Naive B cell (primary cell): ENCODE data around the gene SMURF2. TPM values are rescaled to one million over a fixed set of nuclear protein-coding genes. Genes with fewer than 3 reads are reported as not detected.
A peak's percentile ranks its signal among the peaks of the same experiment; 100 is the strongest.
"Not testable (repeated sequence)": the region's sequence is repeated elsewhere in the genome, so short reads cannot be mapped to it uniquely, and the experiment has no call there.

Experiments used
- ATAC-seq, 2 donors: fragments of 150-1000 bp; cut with Tn5 transposase; 2 replicates each; pipeline ENCODE4 v1.10.0; 2021; ENCODE audit warnings: low read depth in 2 of 2, mild to moderate bottlenecking in 2 of 2, moderate library complexity in 2 of 2
- DNase-seq: peaks from one replicate; pipeline ENCODE4 v3.0.0; 2022
- H3K27ac Mint-ChIP-seq, 6 donors: one replicate each; pipeline ENCODE4 v1.8.0; 2020 to 2022; ENCODE audit warnings: mild to moderate bottlenecking in 6 of 6, mixed read lengths in 6 of 6, moderate library complexity in 5 of 6, inconsistent platforms in 2 of 6
- H3K27me3 Mint-ChIP-seq, 3 donors: one replicate each; pipeline ENCODE4 v1.8.0; 2021 to 2022; ENCODE audit warnings: mixed read lengths in 3 of 3, mild to moderate bottlenecking in 1 of 3
- H3K36me3 Mint-ChIP-seq, 2 donors: one replicate each; pipeline ENCODE4 v1.8.0; 2020 to 2022; ENCODE audit warnings: mixed read lengths in 2 of 2, inconsistent platforms in 1 of 2, mild to moderate bottlenecking in 1 of 2
- H3K4me1 Mint-ChIP-seq, 3 donors: one replicate each; pipeline ENCODE4 v1.8.0; 2020 to 2022; ENCODE audit warnings: mixed read lengths in 3 of 3, inconsistent platforms in 1 of 3, mild to moderate bottlenecking in 1 of 3, moderate library complexity in 1 of 3
- H3K4me3 Mint-ChIP-seq, 8 donors: one replicate each; pipeline ENCODE4 v1.8.0; 2020 to 2022; ENCODE audit warnings: mild to moderate bottlenecking in 8 of 8, mixed read lengths in 8 of 8, moderate library complexity in 8 of 8, inconsistent platforms in 2 of 8
- H3K9me3 Mint-ChIP-seq, 7 donors: one replicate each; pipeline ENCODE4 v1.8.0; 2020 to 2022; ENCODE audit warnings: mixed read lengths in 7 of 7, mild to moderate bottlenecking in 5 of 7, inconsistent platforms in 2 of 7, moderate library complexity in 1 of 7
- polyA plus RNA-seq, 6 donors: library from polyadenylated mRNA; unstranded; fragments of 300-500 nt; fragmentation: Illumina TruSeq; gene quantifications; one replicate each; pipeline ENCODE4 v1.2.3, GENCODE V29; 2021; ENCODE audit warnings: low read depth in 6 of 6

The SMURF2 gene
- polyA plus RNA-seq, 6 donors from 2014 or later, result 6.9 to 12.8 (median 10.3) TPM

GRCh38 chr17:64685705-64686104 lies 23.6 kb upstream of the SMURF2 start:
- H3K9me3 Mint-ChIP-seq, result no peaks in the 10 kb centered on the region
- H3K4me1 Mint-ChIP-seq, result no peaks in the 10 kb centered on the region
- H3K27ac Mint-ChIP-seq, result no peak overlapping the region
- H3K27me3 Mint-ChIP-seq, result no peaks in the 10 kb centered on the region
- H3K36me3 Mint-ChIP-seq, result no peaks in the 10 kb centered on the region
- DNase-seq (no peak), ATAC-seq (no peak)
- no peak overlapping the region for H3K4me3 Mint-ChIP-seq

- no peak for DNase-seq
- H3K27ac Mint-ChIP-seq, result no peak overlapping the region
- H3K27me3 Mint-ChIP-seq, result no peaks in the 10 kb centered on the region
- ATAC-seq, result no peak
- H3K9me3 Mint-ChIP-seq, result no peaks in the 10 kb centered on the region
- no peaks in the 10 kb centered on the region for H3K4me1 Mint-ChIP-seq
- H3K36me3 Mint-ChIP-seq, result no peaks in the 10 kb centered on the region
- no peak overlapping the region for H3K4me3 Mint-ChIP-seq
Observed at GRCh38 chr17:64683796-64684195, 21.7 kb upstream of the SMURF2 start.

GRCh38 chr17:64682261-64683181 lies 20.4 kb upstream of the SMURF2 start:
- H3K27me3 Mint-ChIP-seq, result no peaks in the 10 kb centered on the region
- H3K36me3 Mint-ChIP-seq, result no peaks in the 10 kb centered on the region
- ATAC-seq, result no peak
- no peaks in the 10 kb centered on the region for H3K9me3 Mint-ChIP-seq
- no peak for DNase-seq
- H3K27ac Mint-ChIP-seq, result no peak overlapping the region
- H3K4me3 Mint-ChIP-seq, result no peak overlapping the region
- no peaks in the 10 kb centered on the region for H3K4me1 Mint-ChIP-seq

- no peaks in the 10 kb centered on the region for H3K36me3 Mint-ChIP-seq
- no peaks in the 10 kb centered on the region for H3K4me1 Mint-ChIP-seq
- H3K27me3 Mint-ChIP-seq, result no peaks in the 10 kb centered on the region
- ATAC-seq (no peak), DNase-seq (no peak)
- H3K9me3 Mint-ChIP-seq, result no peaks in the 10 kb centered on the region
- no peak overlapping the region for H3K27ac Mint-ChIP-seq
- no peak overlapping the region for H3K4me3 Mint-ChIP-seq
Observed at GRCh38 chr17:64679710-64680216, 17.7 kb upstream of the SMURF2 start.

- H3K36me3 Mint-ChIP-seq, result no peaks in the 10 kb centered on the region
- H3K4me3 Mint-ChIP-seq, result peak overlapping the region in 1 of 8 donors; percentile 35
- no peak overlapping the region for H3K27ac Mint-ChIP-seq
- H3K9me3 Mint-ChIP-seq, result no peaks in the 10 kb centered on the region
- ATAC-seq (no peak), DNase-seq (no peak)
- H3K27me3 Mint-ChIP-seq, result no peaks in the 10 kb centered on the region
- no peaks in the 10 kb centered on the region for H3K4me1 Mint-ChIP-seq
Observed at GRCh38 chr17:64676763-64677162, 14.7 kb upstream of the SMURF2 start.

- H3K27me3 Mint-ChIP-seq, H3K36me3 Mint-ChIP-seq, DNase-seq, H3K27ac Mint-ChIP-seq, H3K4me1 Mint-ChIP-seq, H3K4me3 Mint-ChIP-seq, H3K9me3 Mint-ChIP-seq, ATAC-seq: not testable (repeated sequence)
Observed at GRCh38 chr17:64670843-64671590, 8.9 kb upstream of the SMURF2 start.

GRCh38 chr17:64667807-64668721 lies 6.0 kb upstream of the SMURF2 start:
- H3K36me3 Mint-ChIP-seq, DNase-seq, ATAC-seq, H3K4me1 Mint-ChIP-seq, H3K4me3 Mint-ChIP-seq, H3K27me3 Mint-ChIP-seq, H3K9me3 Mint-ChIP-seq: not testable (repeated sequence)
- H3K27ac Mint-ChIP-seq, result peak overlapping the region in 1 of 6 donors; percentile 80

- not testable (repeated sequence) for H3K36me3 Mint-ChIP-seq, DNase-seq, H3K27me3 Mint-ChIP-seq, H3K9me3 Mint-ChIP-seq, H3K27ac Mint-ChIP-seq, ATAC-seq
- Mint-ChIP-seq H3K4me1 (peaks cover 20 to 26% (median 21%) of the 10 kb centered on the region in 3 donors), H3K4me3 (peak overlapping the region in 1 of 8 donors; percentile 99)
Observed at GRCh38 chr17:64664299-64664981, 2.3 kb upstream of the SMURF2 start.

GRCh38 chr17:64663836-64664235 lies 1.7 kb upstream of the SMURF2 start:
- not testable (repeated sequence) for H3K27me3 Mint-ChIP-seq, H3K9me3 Mint-ChIP-seq, H3K36me3 Mint-ChIP-seq, DNase-seq, ATAC-seq
- H3K4me3 Mint-ChIP-seq, result peak overlapping the region in 1 of 8 donors; percentile 99
- H3K4me1 Mint-ChIP-seq, result peaks cover 23 to 30% (median 25%) of the 10 kb centered on the region in 3 donors
- peak overlapping the region in 1 of 6 donors; percentile 67 for H3K27ac Mint-ChIP-seq

- Mint-ChIP-seq H3K4me3 (peak overlapping the region; percentile 83 to 99 (median 90)), H3K9me3 (no peaks in the 10 kb centered on the region), H3K27ac (peak overlapping the region; percentile 16 to 96 (median 76)), H3K36me3 (no peaks in the 10 kb centered on the region), H3K27me3 (no peaks in the 10 kb centered on the region), H3K4me1 (peaks cover 25 to 35% (median 26%) of the 10 kb centered on the region in 3 donors)
- DNase-seq (no peak), ATAC-seq (no peak)
Observed at GRCh38 chr17:64662774-64663367, 764 bp upstream of the SMURF2 start.

- no peaks in the 10 kb centered on the region for H3K36me3 Mint-ChIP-seq
- H3K4me1 Mint-ChIP-seq, result peaks cover 32 to 47% (median 34%) of the 10 kb centered on the region in 3 donors
- no peaks in the 10 kb centered on the region for H3K9me3 Mint-ChIP-seq
- DNase-seq (no peak), ATAC-seq (peak; percentile 34 to 40)
- peak overlapping the region; percentile 89 to 99 (median 96) for H3K4me3 Mint-ChIP-seq
- peak overlapping the region in 5 of 6 donors; percentile 92 to 98 (median 96) for H3K27ac Mint-ChIP-seq
- H3K27me3 Mint-ChIP-seq, result no peaks in the 10 kb centered on the region
Observed at GRCh38 chr17:64661726-64661975, 456 bp downstream of the SMURF2 start.

GRCh38 chr17:64660978-64661725 lies 955 bp downstream of the SMURF2 start:
- DNase-seq, H3K27me3 Mint-ChIP-seq, H3K9me3 Mint-ChIP-seq, H3K36me3 Mint-ChIP-seq, ATAC-seq: not testable (repeated sequence)
- Mint-ChIP-seq H3K27ac (peak overlapping the region; percentile 88 to 98 (median 96)), H3K4me1 (peaks cover 32 to 48% (median 37%) of the 10 kb centered on the region in 3 donors), H3K4me3 (peak overlapping the region; percentile 89 to 99 (median 96))
